ENCODE results near the gene LOXL3.

Gene LOXL3

GRCh38 chr2:74583504-74583903 lies 29.8 kb upstream of the LOXL3 start:
- DNase-seq (ENCODE audit: extremely low read depth, insufficient read length), result no peak
- Histone ChIP-seq H3K27me3 (replicated peaks; ENCODE audit: control insufficient read depth, insufficient read depth, low read length) (no peaks in the 10 kb centered on the region), H3K4me3 (replicated peaks; ENCODE audit: low read depth, low read length) (no peak overlapping the region), H3K36me3 (ENCODE audit: control insufficient read depth, insufficient read depth, low read length) (no peaks in the 10 kb centered on the region)
- TF ChIP-seq, protein P1, sequence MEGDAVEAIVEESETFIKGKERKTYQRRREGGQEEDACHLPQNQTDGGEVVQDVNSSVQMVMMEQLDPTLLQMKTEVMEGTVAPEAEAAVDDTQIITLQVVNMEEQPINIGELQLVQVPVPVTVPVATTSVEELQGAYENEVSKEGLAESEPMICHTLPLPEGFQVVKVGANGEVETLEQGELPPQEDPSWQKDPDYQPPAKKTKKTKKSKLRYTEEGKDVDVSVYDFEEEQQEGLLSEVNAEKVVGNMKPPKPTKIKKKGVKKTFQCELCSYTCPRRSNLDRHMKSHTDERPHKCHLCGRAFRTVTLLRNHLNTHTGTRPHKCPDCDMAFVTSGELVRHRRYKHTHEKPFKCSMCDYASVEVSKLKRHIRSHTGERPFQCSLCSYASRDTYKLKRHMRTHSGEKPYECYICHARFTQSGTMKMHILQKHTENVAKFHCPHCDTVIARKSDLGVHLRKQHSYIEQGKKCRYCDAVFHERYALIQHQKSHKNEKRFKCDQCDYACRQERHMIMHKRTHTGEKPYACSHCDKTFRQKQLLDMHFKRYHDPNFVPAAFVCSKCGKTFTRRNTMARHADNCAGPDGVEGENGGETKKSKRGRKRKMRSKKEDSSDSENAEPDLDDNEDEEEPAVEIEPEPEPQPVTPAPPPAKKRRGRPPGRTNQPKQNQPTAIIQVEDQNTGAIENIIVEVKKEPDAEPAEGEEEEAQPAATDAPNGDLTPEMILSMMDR (IDR thresholded peaks at IDR 0.05; ENCODE audit: insufficient read depth, low read length, poor library complexity, severe bottlenecking), result no peak

DNA sequence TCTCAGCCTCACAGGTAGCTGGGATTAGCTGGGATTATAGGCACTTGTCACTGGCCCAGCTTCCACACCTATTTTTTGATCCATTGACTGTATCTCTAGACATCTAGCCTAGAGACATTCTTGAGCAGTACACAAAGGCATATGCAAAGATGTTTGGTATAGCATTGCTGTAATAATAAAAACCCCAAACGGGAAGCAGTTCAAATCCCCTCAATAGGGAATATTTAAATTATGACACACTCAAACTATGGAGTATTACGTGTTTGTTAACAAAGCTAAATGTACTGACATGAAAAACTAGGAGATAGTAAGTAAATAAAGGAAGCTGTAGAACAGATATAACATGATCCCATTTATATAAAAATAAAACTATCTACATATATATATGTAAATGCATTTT lies 28.4 kb upstream of the LOXL3 start:
- TF ChIP-seq, protein P1 (IDR thresholded peaks at IDR 0.05; ENCODE audit: insufficient read depth, low read length, poor library complexity, severe bottlenecking), result no peak
- no peaks in the 10 kb centered on the region for H3K27me3 ChIP-seq (replicated peaks; ENCODE audit: control insufficient read depth, insufficient read depth, low read length)
- H3K4me3 ChIP-seq (replicated peaks; ENCODE audit: low read depth, low read length), result no peak overlapping the region
- DNase-seq (ENCODE audit: extremely low read depth, insufficient read length), result no peak
- no peaks in the 10 kb centered on the region for H3K36me3 ChIP-seq (ENCODE audit: control insufficient read depth, insufficient read depth, low read length)

GRCh38 chr2:74581463-74581862 lies 27.7 kb upstream of the LOXL3 start:
- Histone ChIP-seq H3K4me3 (replicated peaks; ENCODE audit: low read depth, low read length) (no peak overlapping the region), H3K27me3 (replicated peaks; ENCODE audit: control insufficient read depth, insufficient read depth, low read length) (no peaks in the 10 kb centered on the region), H3K36me3 (ENCODE audit: control insufficient read depth, insufficient read depth, low read length) (no peaks in the 10 kb centered on the region)
- no peak for DNase-seq (ENCODE audit: extremely low read depth, insufficient read length)
- TF ChIP-seq, protein P1 (IDR thresholded peaks at IDR 0.05; ENCODE audit: insufficient read depth, low read length, poor library complexity, severe bottlenecking), result no peak

DNA sequence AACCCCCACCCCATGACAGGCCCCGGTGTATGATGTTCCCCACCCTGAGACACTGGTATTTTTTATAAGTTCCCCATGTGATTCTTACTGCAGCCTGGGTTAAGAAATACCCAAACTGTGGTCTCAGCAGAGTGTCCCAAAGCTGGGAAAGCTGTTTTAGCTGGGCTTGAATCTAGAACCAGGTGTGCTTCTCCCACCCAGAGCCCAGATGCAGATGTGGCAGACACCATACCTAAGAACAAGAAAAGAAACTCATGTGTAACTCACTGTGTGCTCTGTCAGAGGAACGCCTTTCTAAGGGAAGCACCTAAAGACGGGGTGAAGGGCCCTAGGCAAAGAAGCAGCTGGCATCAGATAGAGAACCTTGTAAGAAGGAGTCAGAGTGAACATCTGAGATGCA lies 24.7 kb upstream of the LOXL3 start:
- H3K36me3 ChIP-seq (ENCODE audit: control insufficient read depth, insufficient read depth, low read length), result no peaks in the 10 kb centered on the region
- no peak for DNase-seq (ENCODE audit: extremely low read depth, insufficient read length)
- H3K4me3 ChIP-seq (replicated peaks; ENCODE audit: low read depth, low read length), result no peak overlapping the region
- H3K27me3 ChIP-seq (replicated peaks; ENCODE audit: control insufficient read depth, insufficient read depth, low read length), result no peaks in the 10 kb centered on the region
- TF ChIP-seq, protein P1 (IDR thresholded peaks at IDR 0.05; ENCODE audit: insufficient read depth, low read length, poor library complexity, severe bottlenecking), result no peak

DNA sequence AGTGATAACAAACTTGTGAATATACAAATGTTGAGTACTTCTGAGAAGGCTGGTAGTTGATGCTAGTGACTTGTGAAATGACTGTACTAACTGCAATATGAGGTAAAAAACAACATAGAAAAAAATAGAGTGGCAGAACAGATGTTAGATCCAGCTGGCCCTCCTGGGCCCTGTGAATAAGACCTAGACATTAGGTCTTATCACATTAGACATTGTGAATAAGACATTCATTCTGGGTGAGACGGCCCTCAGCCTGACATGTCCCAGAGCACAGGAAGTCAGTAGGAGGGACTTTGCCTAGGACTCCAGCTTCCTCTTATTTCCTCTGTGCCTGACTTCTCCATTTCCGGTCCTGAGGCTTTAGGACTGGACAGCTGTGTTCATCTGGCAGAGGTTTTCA lies 23.7 kb upstream of the LOXL3 start:
- Histone ChIP-seq H3K36me3 (ENCODE audit: control insufficient read depth, insufficient read depth, low read length) (no peaks in the 10 kb centered on the region), H3K4me3 (replicated peaks; ENCODE audit: low read depth, low read length) (no peak overlapping the region), H3K27me3 (replicated peaks; ENCODE audit: control insufficient read depth, insufficient read depth, low read length) (no peaks in the 10 kb centered on the region)
- TF ChIP-seq, protein P1 (IDR thresholded peaks at IDR 0.05; ENCODE audit: insufficient read depth, low read length, poor library complexity, severe bottlenecking), result no peak
- no peak for DNase-seq (ENCODE audit: extremely low read depth, insufficient read length)

- TF ChIP-seq, protein P1 (IDR thresholded peaks at IDR 0.05; ENCODE audit: insufficient read depth, low read length, poor library complexity, severe bottlenecking), result no peak
- no peak overlapping the region for H3K4me3 ChIP-seq (replicated peaks; ENCODE audit: low read depth, low read length)
- no peak for DNase-seq (ENCODE audit: extremely low read depth, insufficient read length)
Measured at GRCh38 chr2:74576863-74577229, 23.1 kb upstream of the LOXL3 start.

More at GRCh38 chr2:74576863-74577229, 23.1 kb upstream of the LOXL3 start:
- no peaks in the 10 kb centered on the region for H3K27me3 ChIP-seq (replicated peaks; ENCODE audit: control insufficient read depth, insufficient read depth, low read length)
- no peaks in the 10 kb centered on the region for H3K36me3 ChIP-seq (ENCODE audit: control insufficient read depth, insufficient read depth, low read length)
